H1 (cell line): ENCODE results near the gene WWC2. TPM values are rescaled to one million over a fixed set of nuclear protein-coding genes. Genes with fewer than 3 reads are reported as not detected.

ENCODE experiments used
- CTCF ChIA-PET: fragments of 300-600 bp; sonication (Branson Sonifier 250); formaldehyde crosslinking; loops from one replicate; lab custom pipeline; 2021; ENCODE audit not compliant: partially characterized antibody; lab: Charles Lee
- POLR2A ChIA-PET: fragments of 300-600 bp; sonication (Branson Sonifier 250); formaldehyde crosslinking; loops from one replicate; lab custom pipeline; 2021; ENCODE audit warnings: inconsistent platforms; ENCODE audit not compliant: partially characterized antibody; lab: Charles Lee
- DNase-seq, 2 experiments: peaks; one replicate each; pipeline versions ENCODE4 v3.0.0 to v3.0.0-alpha.2; 2010 to 2022; ENCODE audit warnings: low spot score in 2 of 2, low read depth in 1 of 2, mixed read lengths in 1 of 2
- FAIRE-seq: peaks from 2 replicates; lab custom pipeline; 2011; peaks lifted over from hg19 to GRCh38; lab: Jason Lieb, UNC
- H2AFZ ChIP-seq: 2 replicates; pipeline ENCODE4 v1.8.1; 2012; ENCODE audit warnings: low read length, inconsistent platforms
- H2AK5ac ChIP-seq: 2 replicates; pipeline ENCODE4 v1.6.1; 2013; ENCODE audit warnings: low read depth, low read length
- H2BK120ac ChIP-seq: replicated peaks from 2 replicates; pipeline ENCODE3; 2013; ENCODE audit warnings: low read depth, low read length, inconsistent platforms
- H2BK12ac ChIP-seq: 2 replicates; pipeline ENCODE4 v1.6.1; 2013; ENCODE audit warnings: low read depth, low read length
- H2BK15ac ChIP-seq: 2 replicates; pipeline ENCODE4 v1.6.1; 2013; ENCODE audit warnings: low read length
- H2BK20ac ChIP-seq: 2 replicates; pipeline ENCODE4 v1.6.1; 2013; ENCODE audit warnings: low read length
- H2BK5ac ChIP-seq: 2 replicates; pipeline ENCODE4 v1.6.1; 2013; ENCODE audit warnings: low read depth, low read length
- H3K14ac ChIP-seq: 2 replicates; pipeline ENCODE4 v1.6.1; 2013; ENCODE audit warnings: inconsistent platforms; ENCODE audit not compliant: insufficient read length
- H3K18ac ChIP-seq: 2 replicates; pipeline ENCODE4 v1.6.1; 2013; ENCODE audit warnings: low read length; ENCODE audit errors: extremely low read depth
- H3K23ac ChIP-seq: 2 replicates; pipeline ENCODE4 v1.6.1; 2013; ENCODE audit warnings: inconsistent platforms; ENCODE audit not compliant: insufficient read length
- H3K23me2 ChIP-seq: 2 replicates; pipeline ENCODE4 v1.6.1; 2013; ENCODE audit warnings: low read depth, low read length
- H3K27ac ChIP-seq: 2 replicates; pipeline ENCODE4 v1.6.1; 2011; ENCODE audit warnings: low read depth, low read length, inconsistent platforms
- H3K27me3 ChIP-seq, 4 experiments: replicated peaks in 1 of 4; 1 replicate in 1 of 4; 2 replicates in 3 of 4; pipeline versions ENCODE4 v1.6.1 to v1.8.1; 2011 to 2013; ENCODE audit warnings: low read length in 3 of 4, mild to moderate bottlenecking in 3 of 4, inconsistent platforms in 2 of 4, mixed read lengths in 2 of 4, moderate library complexity in 1 of 4; ENCODE audit not compliant: control insufficient read depth in 3 of 4, insufficient read depth in 3 of 4; ENCODE audit errors: extremely low read depth in 1 of 4
- H3K36me3 ChIP-seq, 4 experiments: 2 replicates each; pipeline versions ENCODE4 v1.6.1 to v1.8.1; 2011 to 2013; ENCODE audit warnings: mild to moderate bottlenecking in 4 of 4, low read length in 3 of 4, moderate library complexity in 2 of 4, control low read depth in 1 of 4, inconsistent platforms in 1 of 4; ENCODE audit not compliant: insufficient read depth in 4 of 4, control insufficient read depth in 2 of 4
- H3K4ac ChIP-seq: replicated peaks from 2 replicates; pipeline ENCODE3; 2013; ENCODE audit warnings: low read length, low read depth, mixed read lengths, inconsistent platforms; ENCODE audit not compliant: insufficient read length
- H3K4me1 ChIP-seq, 4 experiments: replicated peaks in 1 of 4; 1 replicate in 1 of 4; 2 replicates in 3 of 4; pipeline versions ENCODE4 v1.6.1 to v1.8.1; 2011 to 2013; ENCODE audit warnings: low read length in 3 of 4, inconsistent platforms in 2 of 4, mixed read lengths in 1 of 4; ENCODE audit not compliant: insufficient read depth in 4 of 4, control insufficient read depth in 3 of 4
- H3K4me2 ChIP-seq, 2 experiments: 2 replicates each; pipeline versions ENCODE4 v1.6.1 to v1.8.1; 2011 to 2013; ENCODE audit warnings: low read depth in 2 of 2, low read length in 2 of 2, control low read depth in 1 of 2, inconsistent platforms in 1 of 2, mild to moderate bottlenecking in 1 of 2; ENCODE audit not compliant: insufficient read depth in 1 of 2
- H3K4me3 ChIP-seq, 4 experiments: fragments of 200-600, 300-600 bp in 1 of 4; sonication (generic), shearing (Covaris generic), sonication (Bioruptor Twin) in 1 of 4; 2 replicates each; pipeline versions ENCODE4 v1.5.1 to v1.8.1; 2011 to 2016; ENCODE audit warnings: low read length in 4 of 4, low read depth in 3 of 4, control low read depth in 2 of 4, inconsistent platforms in 2 of 4, mild to moderate bottlenecking in 2 of 4, mixed read lengths in 1 of 4, moderate library complexity in 1 of 4; ENCODE audit not compliant: insufficient read depth in 2 of 4; ENCODE audit errors: extremely low read depth in 1 of 4
- H3K56ac ChIP-seq: replicated peaks from 2 replicates; pipeline ENCODE3; 2013; ENCODE audit warnings: low read depth, mild to moderate bottlenecking, mixed read lengths, low read length, inconsistent platforms; ENCODE audit not compliant: insufficient read length
- H3K79me1 ChIP-seq: 2 replicates; pipeline ENCODE4 v1.6.1; 2013; ENCODE audit warnings: low read depth, low read length, control low read depth
- H3K79me2 ChIP-seq, 2 experiments: 2 replicates each; pipeline versions ENCODE4 v1.6.1 to v1.8.1; 2012 to 2013; ENCODE audit warnings: low read length in 2 of 2, mild to moderate bottlenecking in 2 of 2, inconsistent platforms in 1 of 2; ENCODE audit not compliant: insufficient read depth in 2 of 2, control insufficient read depth in 1 of 2
- H3K9ac ChIP-seq, 4 experiments: replicated peaks in 1 of 4; 1 replicate in 1 of 4; 2 replicates in 3 of 4; pipeline versions ENCODE4 v1.6.1 to v1.8.1; 2011 to 2013; ENCODE audit warnings: low read depth in 3 of 4, low read length in 3 of 4, control low read depth in 2 of 4, mild to moderate bottlenecking in 2 of 4, moderate library complexity in 2 of 4, inconsistent platforms in 1 of 4; ENCODE audit errors: extremely low read depth in 1 of 4
- H3K9me3 ChIP-seq, 2 experiments: 2 replicates each; pipeline versions ENCODE4 v1.6.1 to v1.8.1; 2012 to 2013; ENCODE audit warnings: mild to moderate bottlenecking in 2 of 2, moderate library complexity in 2 of 2, control low read depth in 1 of 2, inconsistent platforms in 1 of 2, low read depth in 1 of 2, low read length in 1 of 2, mixed read lengths in 1 of 2; ENCODE audit not compliant: insufficient read depth in 2 of 2
- H4K20me1 ChIP-seq, 2 experiments: replicated peaks in 1 of 2; 2 replicates each; pipeline versions ENCODE3 to v1.8.1; 2011 to 2013; ENCODE audit warnings: inconsistent platforms in 2 of 2, low read length in 2 of 2, mild to moderate bottlenecking in 1 of 2; ENCODE audit not compliant: insufficient read depth in 2 of 2, control insufficient read depth in 1 of 2
- H4K5ac ChIP-seq: 2 replicates; pipeline ENCODE4 v1.6.1; 2013; ENCODE audit warnings: low read length, low read depth, mixed read lengths, inconsistent platforms; ENCODE audit not compliant: insufficient read length
- H4K8ac ChIP-seq: 2 replicates; pipeline ENCODE4 v1.8.0; 2013; ENCODE audit warnings: mild to moderate bottlenecking, moderate library complexity, low read length, inconsistent platforms; ENCODE audit not compliant: insufficient read depth; ENCODE audit errors: extremely low read depth
- H4K91ac ChIP-seq: replicated peaks from 2 replicates; pipeline ENCODE3; 2013; ENCODE audit warnings: low read length, mixed read lengths, inconsistent platforms; ENCODE audit not compliant: insufficient read length
- EGR1 ChIP-seq: IDR thresholded peaks from 2 replicates; pipeline ENCODE4 v1.6.1; 2011; ENCODE audit warnings: low read depth, low read length, borderline replicate concordance
- POU5F1 ChIP-seq: IDR thresholded peaks from 2 replicates; pipeline ENCODE4 v1.6.1; 2011; ENCODE audit warnings: low read depth, mild to moderate bottlenecking, low read length, moderate library complexity
- TEAD4 ChIP-seq: IDR thresholded peaks from 2 replicates; pipeline ENCODE4 v1.6.1; 2012; ENCODE audit warnings: low read depth, low read length, inconsistent platforms, mixed read lengths
- YY1 ChIP-seq: IDR thresholded peaks from 2 replicates; pipeline ENCODE4 v1.6.1; 2011; ENCODE audit warnings: low read depth, mild to moderate bottlenecking, low read length
- WGBS, 2 experiments: shearing (Covaris generic) in 1 of 2; methylation state at CpG; one replicate each; pipeline versions ENCODE4 v1.1.6 to v1.1.7; 2013 to 2015; ENCODE audit warnings: low lambda C conversion rate in 2 of 2, mixed read lengths in 2 of 2, inconsistent platforms in 1 of 2, low coverage in 1 of 2, missing lambda C conversion rate in 1 of 2; ENCODE audit not compliant: insufficient replicate concordance in 2 of 2, insufficient coverage in 1 of 2, insufficient read length in 1 of 2; ENCODE audit errors: extremely low coverage in 1 of 2, missing lambda C conversion rate in 1 of 2; 5-methylcytosine and 5-hydroxymethylcytosine counted together
- polyA plus RNA-seq, 7 experiments: library from polyadenylated mRNA; depleted of rRNA in 3 of 7; stranded (reverse) in 5 of 7; unstranded in 2 of 7; fragments of >200 nt in 5 of 7; fragments of 200-250 nt in 2 of 7; gene quantifications; 1 replicate in 5 of 7; 2 replicates in 1 of 7; 4 replicates in 1 of 7; pipeline versions ENCODE4 v1.2.1 to v1.2.3, GENCODE V29; 2011 to 2013; ENCODE audit warnings: missing spikeins in 2 of 7, mixed read lengths in 2 of 7
- total RNA-seq: library from RNA; stranded (reverse); fragmentation: NEBNext Ultra II Directional; extraction: Animal tissue kit (Norgen Biotek cat#: 25700); gene quantifications from 2 replicates; pipeline ENCODE4 v1.2.1, GENCODE V29; 2021

The WWC2 gene
- total and polyA plus RNA-seq, 2 of the 8 experiments (the other 6 are each of a cell fraction or from before 2014, with no cell fraction given) = 17.6 to 135 TPM

- H3K79me2 ChIP-seq = peaks cover 0 to 20% of the 10 kb centered on the region in 2 experiments; a peak in 3 of 4 replicates
- ChIA-PET CTCF (interaction anchor here (0.7 to 1.7 kb wide), 5 partner anchors 17 to 50 kb away, joined by 3 to 7 read pairs (median 3); no protein-coding TSS in a partner anchor), POLR2A (interaction anchor here (1.1 kb wide), 1 partner anchor 113 kb away, joined by 4 read pairs; the partner anchor contains the start of gene WWC2)
- FAIRE-seq (no peak), DNase-seq (no peak)
- no peak overlapping the region for H3K18ac ChIP-seq
- peaks cover 4% of the 10 kb centered on the region for H3K79me1 ChIP-seq
- H3K14ac ChIP-seq = no peak overlapping the region
- H3K56ac ChIP-seq = no peak overlapping the region
- no peak overlapping the region for H2AFZ ChIP-seq
- H2BK5ac ChIP-seq = no peak overlapping the region
- peaks cover 0 to 16% (median 6%) of the 10 kb centered on the region in 4 experiments; a peak in 5 of 8 replicates for H3K36me3 ChIP-seq
- no peak overlapping the region for H3K9ac ChIP-seq
- no peak overlapping the region for H3K27ac ChIP-seq
- H3K9me3 ChIP-seq = no peaks in the 10 kb centered on the region
- H4K91ac ChIP-seq = no peak overlapping the region
- peaks cover 0 to 4% of the 10 kb centered on the region in 2 experiments for H4K20me1 ChIP-seq
- no peak overlapping the region for H3K4me2 ChIP-seq
- no peak overlapping the region for H2BK15ac ChIP-seq
- H3K27me3 ChIP-seq = no peaks in the 10 kb centered on the region
- H2BK20ac ChIP-seq = no peak overlapping the region
- no peak overlapping the region for H3K23ac ChIP-seq
- H4K5ac ChIP-seq = no peak overlapping the region
- peaks cover 0 to 7% (median 3%) of the 10 kb centered on the region in 4 experiments; a peak in 3 of 7 replicates for H3K4me1 ChIP-seq
- no peak overlapping the region for H3K4ac ChIP-seq
- no peak overlapping the region for H2BK12ac ChIP-seq
- H3K4me3 ChIP-seq = no peak overlapping the region
- WGBS, 2 experiments = 97% methylated on average over 8 of the region's 8 CpGs; no CpG with 5 or more reads in 1 of the 2 experiments
- no peak overlapping the region for H2BK120ac ChIP-seq
- no peaks in the 10 kb centered on the region for H3K23me2 ChIP-seq
- no peak overlapping the region for H2AK5ac ChIP-seq
- no peak overlapping the region for H4K8ac ChIP-seq
- no peak for TF ChIP-seq YY1
- no peak for TF ChIP-seq TEAD4
- TF ChIP-seq POU5F1 = no peak
- TF ChIP-seq EGR1 = no peak
Measured at GRCh38 chr4:183211533-183211932, 112.5 kb downstream of the WWC2 start.
